NCI-H2029 treated with DMSO at 0.1 percent for 48 hours (cell line): Measurements from ENCODE around the gene ADARB1.

Source experiments
- DNase-seq: peaks from one replicate; lab custom pipeline; 2025; lab: John Stamatoyannopoulos, UW

ADARB1 gene

DNA sequence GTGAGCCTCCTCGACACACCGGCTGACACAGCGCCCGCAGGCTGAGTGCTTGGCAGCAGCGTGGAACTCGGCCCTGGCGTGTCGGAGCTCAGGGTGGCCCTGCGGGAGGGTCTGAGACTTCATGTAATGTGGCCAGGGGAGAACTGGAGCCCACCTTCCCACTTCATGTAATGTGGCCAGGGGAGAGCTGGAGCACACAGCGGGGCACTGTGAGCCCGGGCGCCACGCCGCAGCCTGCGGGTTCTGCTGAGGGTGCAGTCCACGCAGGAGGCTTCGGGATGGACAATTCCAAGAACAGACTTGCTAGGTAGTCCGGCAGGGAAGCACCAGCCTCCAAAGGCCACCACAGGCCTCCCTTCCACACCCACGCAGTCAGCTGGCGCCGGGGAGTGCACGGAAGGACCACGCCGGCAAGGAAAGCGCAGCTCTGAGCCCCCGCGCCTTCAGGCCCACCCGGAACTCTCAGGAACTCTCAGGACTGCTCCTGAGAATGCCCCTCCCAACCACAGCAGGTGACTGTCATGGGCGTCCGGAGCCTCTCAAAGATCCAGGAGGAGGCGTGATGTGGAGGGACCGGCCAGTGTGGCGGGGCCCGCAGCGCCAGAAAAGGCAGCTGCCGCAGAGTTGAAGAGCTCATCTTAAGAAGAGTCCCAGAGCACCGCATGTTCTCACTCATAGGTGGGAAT is 19.3 kb upstream of the ADARB1 start:
- DNase-seq, result no peak

DNA sequence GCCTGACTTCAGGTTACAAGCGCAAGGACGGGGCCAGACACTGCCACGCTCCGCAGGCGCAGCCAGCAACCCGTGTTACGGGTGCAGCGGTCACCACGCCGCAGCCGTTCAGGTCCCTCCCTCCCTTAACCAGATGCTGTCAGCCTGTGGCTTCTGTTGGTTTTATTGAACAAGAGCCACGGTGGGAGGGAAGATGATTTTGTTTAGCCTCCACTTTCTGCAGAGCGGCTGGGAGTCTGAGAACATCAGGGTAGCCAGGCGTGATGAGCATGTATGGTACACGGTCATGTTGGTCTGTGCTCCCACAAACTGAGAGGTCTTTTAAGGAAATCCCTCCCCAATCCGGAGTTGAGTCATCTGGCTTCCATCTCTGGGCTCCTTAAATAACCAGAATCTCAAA is 18.5 kb upstream of the ADARB1 start:
- no peak for DNase-seq

DNA sequence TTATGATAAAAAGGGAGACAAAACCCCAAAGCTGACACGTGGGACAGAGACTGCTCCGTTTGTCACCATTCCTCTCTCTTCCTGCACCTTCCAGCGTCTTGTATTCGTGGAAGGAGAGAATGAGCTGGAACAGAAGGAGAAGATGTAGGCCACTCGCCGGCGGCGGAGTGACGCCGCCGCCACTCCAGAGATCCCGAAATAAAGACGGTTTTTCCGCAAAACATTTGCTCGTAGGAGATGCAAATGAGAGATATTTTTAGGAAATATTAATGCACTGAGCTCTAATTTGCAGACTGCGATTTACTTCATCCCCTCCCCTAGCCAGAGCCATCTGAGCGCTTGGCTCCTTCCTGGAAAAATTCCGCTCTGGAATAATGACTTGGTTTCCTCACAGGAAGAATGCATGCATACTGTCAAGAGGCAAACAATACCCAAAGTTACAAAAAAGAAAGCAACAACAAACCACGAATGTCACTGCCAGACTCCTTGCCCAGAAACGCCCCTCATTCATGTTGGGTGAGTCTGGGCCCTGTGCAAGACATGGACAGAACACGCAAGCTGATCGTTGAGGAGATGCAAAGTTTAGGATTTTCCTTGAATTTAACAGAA is 18.0 kb upstream of the ADARB1 start:
- no peak for DNase-seq

- no peak for DNase-seq
These were observed 17.3 kb upstream of the ADARB1 start for GRCh38 chr21:45056917-45057560.

DNA sequence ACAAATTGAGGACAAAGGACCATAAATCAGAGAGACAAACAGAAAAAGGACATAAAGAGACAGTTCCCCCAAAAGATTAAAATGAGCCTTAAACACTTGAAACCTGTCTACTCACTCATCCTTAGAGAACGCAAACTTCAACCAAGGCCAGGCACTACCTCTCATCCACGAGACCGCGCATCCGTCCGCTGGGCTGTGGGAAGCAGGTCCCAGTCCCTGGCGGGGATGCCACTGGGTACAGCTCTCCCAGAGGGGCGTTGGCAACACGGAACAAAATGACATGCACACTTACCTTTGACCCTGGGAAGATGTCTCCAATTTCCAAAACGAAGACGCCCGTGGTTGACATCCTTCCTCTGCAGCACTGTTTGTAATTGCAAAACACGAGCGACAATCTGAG is 16.5 kb upstream of the ADARB1 start:
- no peak for DNase-seq

- DNase-seq, result no peak
These were observed 15.3 kb upstream of the ADARB1 start for GRCh38 chr21:45059121-45059520.

GRCh38 chr21:45060089-45060488 is 14.3 kb upstream of the ADARB1 start:
- DNase-seq, result no peak

DNA sequence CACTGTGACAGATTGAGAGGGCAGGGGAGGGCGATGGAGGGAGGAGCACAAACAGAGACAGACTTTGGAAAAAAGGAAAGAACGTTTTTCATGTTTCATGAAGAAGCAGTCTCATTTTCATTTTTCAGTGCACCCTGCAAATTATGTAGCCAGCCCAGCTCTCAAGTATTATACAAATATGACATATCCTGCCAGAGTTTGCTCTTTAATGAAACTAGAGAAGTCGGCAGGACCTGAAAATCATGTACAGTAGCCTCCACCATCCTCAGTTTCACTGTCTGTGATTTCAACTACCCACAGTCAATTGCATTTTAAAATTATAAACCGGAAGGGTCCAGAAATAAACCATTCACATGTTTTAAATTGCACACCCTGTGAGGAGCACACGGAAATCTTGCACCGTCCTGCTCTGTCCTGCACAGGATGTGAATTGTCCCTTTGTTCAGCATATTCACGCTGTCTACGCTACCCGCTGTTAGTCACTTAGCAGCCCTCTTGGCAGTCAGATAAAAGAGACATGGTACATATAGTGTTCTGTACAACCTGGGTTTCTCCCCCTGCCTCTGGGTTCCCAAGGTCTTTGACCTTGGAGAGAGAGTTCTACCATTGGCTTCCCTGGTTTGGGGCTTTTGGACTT is 13.6 kb upstream of the ADARB1 start:
- no peak for DNase-seq

DNA sequence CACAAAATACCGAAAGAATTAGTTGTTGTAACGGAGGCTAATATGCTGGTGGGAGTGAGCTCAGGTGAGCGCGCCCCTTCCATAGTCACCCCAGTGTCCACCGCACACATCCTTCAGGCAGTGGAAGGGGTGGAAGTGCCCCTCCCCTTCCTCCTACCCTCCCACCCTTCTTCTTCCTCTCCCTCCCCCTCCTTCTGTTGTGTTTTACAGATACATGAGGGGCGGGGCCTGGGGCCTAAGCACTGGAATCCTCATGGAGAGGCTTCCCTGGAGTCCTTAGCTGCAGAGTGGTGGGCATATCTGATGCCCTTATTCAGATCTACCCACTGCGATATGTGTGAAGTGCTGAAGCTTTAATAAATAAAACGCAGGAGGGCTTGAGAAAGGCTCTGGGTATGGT is 10.3 kb upstream of the ADARB1 start:
- DNase-seq, result no peak

GRCh38 chr21:45064618-45065399 is 9.6 kb upstream of the ADARB1 start:
- no peak for DNase-seq

DNA sequence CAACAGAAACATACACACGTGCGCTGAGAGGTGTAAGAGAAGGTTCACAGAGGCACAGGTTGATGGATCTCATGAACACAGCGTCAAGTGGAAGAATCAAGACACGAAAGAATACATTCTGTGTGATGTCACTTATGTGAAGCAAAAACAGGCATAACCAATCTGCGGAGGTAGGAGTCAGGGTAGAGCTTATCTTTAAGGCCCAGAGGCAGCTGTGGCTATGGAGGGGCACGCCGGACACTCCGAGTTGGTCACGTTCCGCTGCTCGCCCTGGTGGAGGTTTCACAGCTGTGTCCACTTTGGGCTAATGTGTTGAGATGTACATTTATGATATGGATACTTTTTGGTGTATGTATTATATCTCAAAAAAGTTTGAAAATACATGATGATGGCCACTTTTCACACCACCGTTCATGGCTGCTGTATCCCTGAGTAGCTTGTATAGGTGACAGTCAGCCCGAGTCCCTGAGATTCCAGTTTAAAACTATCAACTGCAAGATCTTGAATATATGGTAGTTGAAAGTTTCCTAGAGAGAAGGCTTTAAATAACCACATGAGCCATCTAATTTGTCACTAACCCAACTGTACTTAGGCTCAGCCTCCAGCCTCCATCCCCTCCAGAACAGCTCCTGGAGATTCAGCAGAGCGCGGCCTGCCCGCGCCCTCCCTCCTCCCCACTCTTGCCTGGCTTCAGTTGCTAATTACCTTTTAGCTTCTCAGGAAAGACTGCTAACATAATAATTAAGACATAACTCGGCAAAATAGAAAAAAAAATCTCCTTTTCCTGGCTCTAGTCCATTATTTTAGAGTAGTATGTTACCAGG is 6.7 kb upstream of the ADARB1 start:
- DNase-seq, result no peak

DNA sequence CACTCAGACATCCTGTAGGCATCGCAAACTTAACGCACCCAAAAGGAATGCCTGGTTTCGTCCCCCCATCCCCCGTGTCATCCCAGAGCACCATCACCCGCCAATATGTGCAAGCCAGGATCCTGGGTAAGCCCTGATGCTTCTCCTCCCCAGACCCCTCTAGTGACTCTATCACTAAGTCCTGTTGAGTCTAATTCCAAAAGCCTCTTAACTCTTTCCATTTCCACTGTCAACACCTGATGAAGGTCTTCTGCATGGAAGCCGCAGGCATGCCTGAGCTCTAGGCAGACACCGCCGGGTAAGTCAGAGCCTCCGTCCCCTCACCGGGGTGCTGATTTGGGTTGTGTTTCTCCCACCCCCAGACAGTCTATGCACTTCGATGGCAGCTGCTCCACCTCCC is 5.3 kb upstream of the ADARB1 start:
- no peak for DNase-seq

DNA sequence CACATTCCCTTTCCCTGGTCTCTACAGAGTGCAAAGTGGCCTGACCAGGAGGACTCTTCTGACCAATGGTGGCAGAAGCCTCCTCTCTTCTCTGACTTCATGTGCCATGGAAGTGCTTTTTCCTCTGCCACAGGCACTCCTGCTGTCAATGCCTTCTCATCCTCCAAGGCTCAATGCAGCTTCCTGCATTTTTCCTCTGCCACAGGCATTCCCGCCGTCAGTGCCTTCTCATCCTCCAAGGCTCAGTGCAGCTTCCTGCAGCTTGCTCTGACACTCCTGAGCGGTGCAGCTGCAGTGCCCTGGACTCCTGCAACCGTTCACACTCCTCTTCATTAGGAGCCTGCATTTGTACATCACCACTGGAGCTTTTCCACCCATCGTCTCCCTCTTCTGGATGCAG is 4.7 kb upstream of the ADARB1 start:
- no peak for DNase-seq

GRCh38 chr21:45071078-45071873 is 3.1 kb upstream of the ADARB1 start:
- DNase-seq, result no peak

DNA sequence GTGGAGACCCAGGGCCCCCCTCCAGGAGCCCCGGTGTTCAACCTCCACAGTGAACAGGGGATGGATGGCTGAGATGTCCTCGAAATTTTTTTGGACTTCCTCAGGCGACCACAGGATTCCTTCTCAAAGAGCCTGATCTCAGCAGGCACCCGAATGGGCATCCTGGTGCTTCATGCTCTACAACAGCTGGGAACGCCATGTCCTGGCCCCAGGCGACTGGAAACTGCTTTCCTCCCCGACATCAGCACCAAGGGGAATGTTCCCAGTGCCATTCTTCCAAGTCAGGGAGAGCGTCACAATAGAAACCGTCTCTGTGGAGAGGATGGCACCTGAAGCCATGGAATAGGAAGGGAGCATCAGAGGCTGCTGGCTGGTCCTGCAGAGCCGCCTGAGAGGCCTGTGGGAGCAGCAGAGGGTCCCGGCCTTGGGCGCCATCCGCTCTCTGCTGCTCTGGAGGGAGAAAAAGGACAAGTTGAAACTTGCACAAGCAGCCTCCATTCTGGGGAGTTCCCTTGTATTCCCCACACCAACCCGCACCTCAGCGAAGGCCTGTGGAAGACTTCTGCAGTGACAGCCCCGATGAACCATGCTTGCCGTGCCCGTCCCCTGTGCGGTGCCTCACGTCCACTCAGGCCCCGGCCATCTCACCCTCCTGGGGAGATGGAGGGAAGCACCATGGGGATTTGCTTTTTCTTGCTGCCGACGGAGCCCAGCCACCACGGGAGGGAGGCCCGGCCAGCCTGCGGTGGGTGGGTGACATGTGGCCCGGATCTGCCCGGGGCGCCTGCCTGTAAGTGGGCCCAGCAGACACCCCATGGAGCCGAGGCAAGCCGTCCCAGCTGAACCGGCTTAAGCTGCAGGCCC is 2.3 kb upstream of the ADARB1 start:
- no peak for DNase-seq

- no peak for DNase-seq
These were observed 1.6 kb upstream of the ADARB1 start for GRCh38 chr21:45072738-45073300.

GRCh38 chr21:45073301-45074047 is 906 bp upstream of the ADARB1 start:
- DNase-seq, result no peak

GRCh38 chr21:45074818-45075595 is 627 bp downstream of the ADARB1 start:
- no peak for DNase-seq
